ENCODE data around the gene RIMBP2.

The RIMBP2 gene

DNA sequence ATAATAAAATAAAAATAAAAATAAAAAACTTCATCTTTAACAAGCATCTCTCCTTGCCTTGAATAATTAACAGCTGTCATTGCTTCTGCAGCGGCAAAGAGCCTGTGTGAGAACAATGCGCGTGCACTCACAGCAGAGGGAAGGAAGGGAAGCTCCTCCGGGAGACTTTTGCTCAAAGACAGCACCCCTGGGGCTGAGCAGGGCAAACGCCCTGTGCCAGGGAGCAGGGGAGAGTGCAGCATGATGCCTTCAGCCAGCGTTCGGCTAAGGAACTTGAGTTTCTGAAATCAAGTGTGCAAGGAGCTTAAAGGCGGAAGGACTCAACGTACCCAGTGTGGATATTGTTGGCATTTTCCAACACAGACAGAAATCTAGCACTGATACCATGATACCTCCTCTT is 120.5 kb downstream of the RIMBP2 start:
- Histone ChIP-seq H3K36me3 (ENCODE audit: control insufficient read depth, insufficient read depth, low read length) (no peaks in the 10 kb centered on the region), H2BK120ac (ENCODE audit: low read depth, low read length) (no peak overlapping the region), H3K4me2 (ENCODE audit: low read length) (no peak overlapping the region), H3K27me3 (ENCODE audit: insufficient read depth, low read length, poor library complexity) (no peaks in the 10 kb centered on the region), H3K56ac (ENCODE audit: low read length) (no peak overlapping the region), H4K8ac (ENCODE audit: low read depth, low read length) (no peak overlapping the region), H2BK5ac (ENCODE audit: low read length) (no peak overlapping the region), H2AK5ac (ENCODE audit: low read length) (no peak overlapping the region), H3K79me1 (ENCODE audit: low read length) (no peaks in the 10 kb centered on the region), H3K4me1 (ENCODE audit: control insufficient read depth, low read depth, low read length) (no peaks in the 10 kb centered on the region), H4K5ac (ENCODE audit: low read length) (no peak overlapping the region), H3K4ac (ENCODE audit: low read depth, low read length) (no peak overlapping the region), H3K18ac (ENCODE audit: low read length) (no peak overlapping the region), H3K9ac (ENCODE audit: low read length) (no peak overlapping the region), H3K4me3 (ENCODE audit: low read length) (no peak overlapping the region), H3K79me2 (ENCODE audit: control insufficient read depth, insufficient read depth, low read length) (no peaks in the 10 kb centered on the region), H2BK15ac (replicated peaks; ENCODE audit: low read depth) (no peak overlapping the region), H3K27ac (ENCODE audit: low read depth, low read length) (no peak overlapping the region), H3K23ac (ENCODE audit: low read length) (no peak overlapping the region)
- DNase-seq, result no peak
- WGBS (ENCODE audit: extremely low coverage, insufficient coverage, low lambda C conversion rate), result no CpG with 5 or more reads among the region's 9 CpGs

DNA sequence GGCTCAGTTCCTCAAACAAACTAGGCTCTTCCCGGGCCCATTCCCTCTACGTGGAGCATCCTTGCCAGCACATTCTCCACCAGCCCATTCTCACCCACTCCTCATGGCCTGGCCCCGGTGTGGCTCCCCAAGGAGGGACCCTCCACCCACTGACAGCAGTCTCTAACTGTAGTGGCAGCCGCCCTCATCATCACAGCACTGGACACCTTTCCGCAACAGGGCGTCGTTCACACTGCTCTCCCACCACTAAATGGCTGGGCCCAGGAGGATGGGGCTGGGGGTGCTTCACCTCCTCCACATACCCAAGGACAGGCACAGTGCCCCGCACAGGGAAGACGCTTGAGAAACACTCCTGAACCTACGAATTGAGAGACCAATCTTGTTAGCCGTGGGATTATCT is 123.0 kb downstream of the RIMBP2 start:
- H3K4me1 ChIP-seq (ENCODE audit: control insufficient read depth, low read depth, low read length), result peaks cover 5% of the 10 kb centered on the region
- no CpG with 5 or more reads among the region's 11 CpGs for WGBS (ENCODE audit: extremely low coverage, insufficient coverage, low lambda C conversion rate)

DNA sequence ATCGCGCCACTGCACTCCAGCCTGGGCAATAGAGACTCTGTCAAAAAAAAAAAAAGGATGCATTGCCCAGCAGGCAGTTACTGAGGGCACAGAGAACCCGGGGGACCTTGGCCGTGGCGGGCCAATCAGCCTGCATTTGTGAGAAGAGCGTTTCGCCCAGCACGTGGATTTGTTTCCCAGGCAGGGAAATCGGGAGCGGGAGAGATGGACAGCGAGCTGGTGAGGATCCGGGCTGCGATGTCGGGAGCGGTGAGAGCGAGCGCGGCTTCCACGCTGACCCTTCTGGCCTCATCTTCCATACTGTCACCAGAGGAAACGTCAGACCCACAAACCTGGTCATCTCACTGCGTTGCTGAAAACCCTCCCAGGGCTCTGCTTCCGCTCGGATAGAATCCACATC is 123.5 kb downstream of the RIMBP2 start:
- H3K4me2 ChIP-seq (ENCODE audit: low read length), result no peak overlapping the region
- peaks cover 5% of the 10 kb centered on the region for H3K4me1 ChIP-seq (ENCODE audit: control insufficient read depth, low read depth, low read length)
- no peak overlapping the region for H4K8ac ChIP-seq (ENCODE audit: low read depth, low read length)
- H4K5ac ChIP-seq (ENCODE audit: low read length), result no peak overlapping the region
- no CpG with 5 or more reads among the region's 23 CpGs for WGBS (ENCODE audit: extremely low coverage, insufficient coverage, low lambda C conversion rate)
- no peaks in the 10 kb centered on the region for H3K79me2 ChIP-seq (ENCODE audit: control insufficient read depth, insufficient read depth, low read length)
- no peaks in the 10 kb centered on the region for H3K36me3 ChIP-seq (ENCODE audit: control insufficient read depth, insufficient read depth, low read length)
- H3K56ac ChIP-seq (ENCODE audit: low read length), result no peak overlapping the region
- no peaks in the 10 kb centered on the region for H3K27me3 ChIP-seq (ENCODE audit: insufficient read depth, low read length, poor library complexity)
- H2BK120ac ChIP-seq (ENCODE audit: low read depth, low read length), result no peak overlapping the region
- H2BK5ac ChIP-seq (ENCODE audit: low read length), result no peak overlapping the region
- no peak overlapping the region for H3K27ac ChIP-seq (ENCODE audit: low read depth, low read length)
- no peak overlapping the region for H2AK5ac ChIP-seq (ENCODE audit: low read length)
- no peaks in the 10 kb centered on the region for H3K79me1 ChIP-seq (ENCODE audit: low read length)
- H3K4me3 ChIP-seq (ENCODE audit: low read length), result no peak overlapping the region
- H3K9ac ChIP-seq (ENCODE audit: low read length), result no peak overlapping the region
- no peak overlapping the region for H3K18ac ChIP-seq (ENCODE audit: low read length)
- no peak for DNase-seq
- H2BK15ac ChIP-seq (replicated peaks; ENCODE audit: low read depth), result no peak overlapping the region
- H3K23ac ChIP-seq (ENCODE audit: low read length), result no peak overlapping the region
- no peak overlapping the region for H3K4ac ChIP-seq (ENCODE audit: low read depth, low read length)

More for the DNA sequence above, 123.0 kb downstream of the RIMBP2 start:
- DNase-seq, result no peak
- no peak overlapping the region for H3K4me3 ChIP-seq (ENCODE audit: low read length)
- H3K9ac ChIP-seq (ENCODE audit: low read length), result no peak overlapping the region
- H3K79me1 ChIP-seq (ENCODE audit: low read length), result no peaks in the 10 kb centered on the region
- H3K79me2 ChIP-seq (ENCODE audit: control insufficient read depth, insufficient read depth, low read length), result no peaks in the 10 kb centered on the region
- H4K5ac ChIP-seq (ENCODE audit: low read length), result no peak overlapping the region
- no peak overlapping the region for H3K4me2 ChIP-seq (ENCODE audit: low read length)
- no peak overlapping the region for H3K18ac ChIP-seq (ENCODE audit: low read length)
- no peaks in the 10 kb centered on the region for H3K27me3 ChIP-seq (ENCODE audit: insufficient read depth, low read length, poor library complexity)
- H4K8ac ChIP-seq (ENCODE audit: low read depth, low read length), result no peak overlapping the region
- no peaks in the 10 kb centered on the region for H3K36me3 ChIP-seq (ENCODE audit: control insufficient read depth, insufficient read depth, low read length)
- no peak overlapping the region for H3K27ac ChIP-seq (ENCODE audit: low read depth, low read length)
- H2AK5ac ChIP-seq (ENCODE audit: low read length), result no peak overlapping the region
- peak overlapping the region; percentile 73 for H3K23ac ChIP-seq (ENCODE audit: low read length)
- no peak overlapping the region for H2BK15ac ChIP-seq (replicated peaks; ENCODE audit: low read depth)
- no peak overlapping the region for H3K4ac ChIP-seq (ENCODE audit: low read depth, low read length)
- no peak overlapping the region for H2BK5ac ChIP-seq (ENCODE audit: low read length)
- H3K56ac ChIP-seq (ENCODE audit: low read length), result no peak overlapping the region
- no peak overlapping the region for H2BK120ac ChIP-seq (ENCODE audit: low read depth, low read length)

DNA sequence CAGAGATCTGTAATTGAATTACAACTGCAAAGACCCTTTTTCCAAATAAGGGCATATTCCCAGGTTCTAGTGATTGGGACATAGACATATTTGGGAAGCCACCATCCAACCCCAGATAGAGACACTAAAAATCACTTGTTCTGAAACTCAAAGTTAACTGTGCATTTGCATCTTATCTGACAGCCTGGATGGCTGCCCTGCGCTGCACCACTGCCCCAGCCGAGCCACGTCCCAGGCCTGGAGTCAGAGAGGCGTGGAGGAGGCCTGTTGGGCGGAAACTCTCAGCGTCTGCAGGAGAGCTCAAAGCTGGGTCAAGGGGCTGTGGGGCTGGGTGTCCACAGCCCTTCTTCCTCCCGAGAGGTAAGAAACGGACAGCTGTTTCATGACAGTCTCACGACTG is 124.4 kb downstream of the RIMBP2 start:
- Histone ChIP-seq H3K27me3 (ENCODE audit: insufficient read depth, low read length, poor library complexity) (no peaks in the 10 kb centered on the region), H3K4me2 (ENCODE audit: low read length) (no peak overlapping the region), H2BK5ac (ENCODE audit: low read length) (no peak overlapping the region), H3K4me1 (ENCODE audit: control insufficient read depth, low read depth, low read length) (peaks cover 5% of the 10 kb centered on the region), H2AK5ac (ENCODE audit: low read length) (no peak overlapping the region), H3K79me1 (ENCODE audit: low read length) (no peaks in the 10 kb centered on the region), H2BK15ac (replicated peaks; ENCODE audit: low read depth) (no peak overlapping the region), H3K9ac (ENCODE audit: low read length) (no peak overlapping the region), H3K4ac (ENCODE audit: low read depth, low read length) (no peak overlapping the region), H3K36me3 (ENCODE audit: control insufficient read depth, insufficient read depth, low read length) (no peaks in the 10 kb centered on the region), H4K5ac (ENCODE audit: low read length) (no peak overlapping the region), H3K27ac (ENCODE audit: low read depth, low read length) (no peak overlapping the region), H3K4me3 (ENCODE audit: low read length) (no peak overlapping the region), H3K18ac (ENCODE audit: low read length) (no peak overlapping the region), H3K23ac (ENCODE audit: low read length) (no peak overlapping the region), H4K8ac (ENCODE audit: low read depth, low read length) (no peak overlapping the region), H2BK120ac (ENCODE audit: low read depth, low read length) (no peak overlapping the region), H3K79me2 (ENCODE audit: control insufficient read depth, insufficient read depth, low read length) (no peaks in the 10 kb centered on the region), H3K56ac (ENCODE audit: low read length) (no peak overlapping the region)
- DNase-seq, result no peak
- no CpG with 5 or more reads among the region's 9 CpGs for WGBS (ENCODE audit: extremely low coverage, insufficient coverage, low lambda C conversion rate)

DNA sequence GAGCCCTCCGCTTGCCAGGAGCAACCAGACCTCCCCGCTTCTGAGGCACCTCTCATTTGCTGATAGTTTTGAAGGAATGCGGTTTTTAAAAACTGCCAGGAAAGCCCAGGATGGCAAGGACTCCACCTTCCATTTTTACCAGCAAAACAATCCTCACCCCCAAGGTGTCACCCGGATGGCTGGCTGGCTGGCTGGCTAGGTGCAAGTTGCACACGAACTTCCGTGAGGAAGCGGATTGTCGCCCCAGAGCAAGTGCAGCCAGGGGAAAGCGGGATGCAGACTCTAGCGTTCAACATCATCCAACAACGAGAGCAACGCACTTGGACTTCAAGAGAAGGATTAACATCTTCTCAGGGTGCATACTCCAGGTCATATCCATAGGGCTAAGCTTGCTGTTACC is 125.4 kb downstream of the RIMBP2 start:
- Histone ChIP-seq H3K79me2 (ENCODE audit: control insufficient read depth, insufficient read depth, low read length) (no peaks in the 10 kb centered on the region), H3K9ac (ENCODE audit: low read length) (no peak overlapping the region), H3K4me3 (ENCODE audit: low read length) (no peak overlapping the region), H3K36me3 (ENCODE audit: control insufficient read depth, insufficient read depth, low read length) (no peaks in the 10 kb centered on the region), H2BK5ac (ENCODE audit: low read length) (no peak overlapping the region), H4K5ac (ENCODE audit: low read length) (no peak overlapping the region), H3K4me2 (ENCODE audit: low read length) (no peak overlapping the region), H3K27ac (ENCODE audit: low read depth, low read length) (no peak overlapping the region), H3K27me3 (ENCODE audit: insufficient read depth, low read length, poor library complexity) (no peaks in the 10 kb centered on the region), H3K56ac (ENCODE audit: low read length) (no peak overlapping the region), H2AK5ac (ENCODE audit: low read length) (no peak overlapping the region), H3K23ac (ENCODE audit: low read length) (no peak overlapping the region), H3K18ac (ENCODE audit: low read length) (no peak overlapping the region), H3K4ac (ENCODE audit: low read depth, low read length) (no peak overlapping the region), H4K8ac (ENCODE audit: low read depth, low read length) (no peak overlapping the region), H2BK15ac (replicated peaks; ENCODE audit: low read depth) (no peak overlapping the region), H2BK120ac (ENCODE audit: low read depth, low read length) (no peak overlapping the region), H3K4me1 (ENCODE audit: control insufficient read depth, low read depth, low read length) (peaks cover 5% of the 10 kb centered on the region), H3K79me1 (ENCODE audit: low read length) (no peaks in the 10 kb centered on the region)
- WGBS (ENCODE audit: extremely low coverage, insufficient coverage, low lambda C conversion rate), result no CpG with 5 or more reads among the region's 12 CpGs
- no peak for DNase-seq

DNA sequence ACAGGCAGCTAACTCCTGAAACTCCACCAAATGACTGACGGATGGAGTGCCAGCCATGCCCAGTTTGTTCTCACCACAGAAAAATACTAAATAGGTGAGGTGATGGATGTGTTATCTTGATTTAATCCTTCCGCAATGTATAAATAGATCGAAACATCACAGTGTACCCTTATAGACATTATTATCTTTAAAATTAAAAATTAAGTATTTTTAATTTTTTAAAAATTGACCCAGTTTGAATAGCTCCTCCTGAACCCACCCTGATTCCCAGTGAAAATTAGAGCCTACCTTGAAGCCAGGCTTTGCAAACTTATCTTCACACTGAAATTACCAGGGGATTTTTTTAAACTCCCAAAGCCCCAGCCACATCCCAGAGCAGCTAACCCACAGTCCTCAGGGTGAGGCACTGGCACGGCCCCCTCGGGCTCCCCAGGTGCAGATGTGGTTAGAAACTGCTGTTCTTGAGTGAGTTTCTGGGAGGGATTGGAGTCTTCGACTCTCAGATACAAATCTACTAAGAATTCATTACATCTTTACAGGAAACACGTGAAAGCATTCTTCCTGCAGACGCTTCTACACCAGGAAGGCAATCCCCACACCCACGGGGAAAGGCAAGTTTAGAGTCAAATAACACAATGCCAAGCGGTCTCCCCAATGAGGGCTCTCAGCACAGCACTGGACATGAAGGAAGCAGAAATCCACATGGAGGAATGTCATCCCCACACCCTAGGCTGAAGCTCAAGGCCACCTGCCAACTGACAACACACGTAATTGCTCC is 126.4 kb downstream of the RIMBP2 start:
- H3K23ac ChIP-seq (ENCODE audit: low read length), result no peak overlapping the region
- H3K27me3 ChIP-seq (ENCODE audit: insufficient read depth, low read length, poor library complexity), result no peaks in the 10 kb centered on the region
- H2AK5ac ChIP-seq (ENCODE audit: low read length), result no peak overlapping the region
- DNase-seq, result no peak
- no peak overlapping the region for H3K9ac ChIP-seq (ENCODE audit: low read length)
- H3K79me1 ChIP-seq (ENCODE audit: low read length), result no peaks in the 10 kb centered on the region
- no peak overlapping the region for H3K56ac ChIP-seq (ENCODE audit: low read length)
- H2BK15ac ChIP-seq (replicated peaks; ENCODE audit: low read depth), result no peak overlapping the region
- no peaks in the 10 kb centered on the region for H3K36me3 ChIP-seq (ENCODE audit: control insufficient read depth, insufficient read depth, low read length)
- no peak overlapping the region for H3K18ac ChIP-seq (ENCODE audit: low read length)
- peaks cover 5% of the 10 kb centered on the region for H3K4me1 ChIP-seq (ENCODE audit: control insufficient read depth, low read depth, low read length)
- H4K5ac ChIP-seq (ENCODE audit: low read length), result no peak overlapping the region
- H2BK120ac ChIP-seq (ENCODE audit: low read depth, low read length), result no peak overlapping the region
- no peak overlapping the region for H3K4me3 ChIP-seq (ENCODE audit: low read length)
- no peak overlapping the region for H3K27ac ChIP-seq (ENCODE audit: low read depth, low read length)
- H4K8ac ChIP-seq (ENCODE audit: low read depth, low read length), result no peak overlapping the region
- WGBS (ENCODE audit: extremely low coverage, insufficient coverage, low lambda C conversion rate), result no CpG with 5 or more reads among the region's 11 CpGs
- no peak overlapping the region for H3K4me2 ChIP-seq (ENCODE audit: low read length)
- H3K79me2 ChIP-seq (ENCODE audit: control insufficient read depth, insufficient read depth, low read length), result no peaks in the 10 kb centered on the region
- no peak overlapping the region for H3K4ac ChIP-seq (ENCODE audit: low read depth, low read length)
- no peak overlapping the region for H2BK5ac ChIP-seq (ENCODE audit: low read length)

Measured in mesendoderm (in vitro differentiated cells).